ENCODE data around the gene SLC22A17.

- TF ChIP-seq GATA3 (IDR thresholded peaks at IDR 0.05; ENCODE audit: low read depth, low read length) (no peak), GATA2 (IDR thresholded peaks at IDR 0.05; ENCODE audit: low read depth, low read length) (no peak)
These were observed 5.4 kb upstream of the SLC22A17 start for GRCh38 chr14:23358042-23358441.

Data from SH-SY5Y (cell line).